ENCODE results near the gene ARHGAP4. TPM values are rescaled to one million over a fixed set of nuclear protein-coding genes. Genes with fewer than 3 reads are reported as not detected.

Gene ARHGAP4
- polyA plus RNA-seq, 4 donors, result 24.6 to 37.8 (median 27.8) TPM

- DNase-seq (ENCODE audit: low read depth in 4 of 4, low spot score in 3 of 4), result no peak
Observed at GRCh38 chrX:153964105-153964504, 38.0 kb upstream of the ARHGAP4 start.

GRCh38 chrX:153963546-153963945 is 37.5 kb upstream of the ARHGAP4 start:
- DNase-seq (ENCODE audit: low read depth in 4 of 4, low spot score in 3 of 4), result no peak

GRCh38 chrX:153961292-153961691 is 35.2 kb upstream of the ARHGAP4 start:
- no peak for DNase-seq (ENCODE audit: low read depth in 4 of 4, low spot score in 3 of 4)

- DNase-seq (ENCODE audit: low read depth in 4 of 4, low spot score in 3 of 4), result no peak
Observed at GRCh38 chrX:153960786-153961185, 34.7 kb upstream of the ARHGAP4 start.

- DNase-seq (ENCODE audit: low read depth in 4 of 4, low spot score in 3 of 4), result no peak
Observed at GRCh38 chrX:153960077-153960476, 34.0 kb upstream of the ARHGAP4 start.

- no peak for DNase-seq (ENCODE audit: low read depth in 4 of 4, low spot score in 3 of 4)
Observed at GRCh38 chrX:153959649-153960048, 33.6 kb upstream of the ARHGAP4 start.

GRCh38 chrX:153958605-153959004 is 32.5 kb upstream of the ARHGAP4 start:
- no peak for DNase-seq (ENCODE audit: low read depth in 4 of 4, low spot score in 3 of 4)

GRCh38 chrX:153957224-153957623 is 31.2 kb upstream of the ARHGAP4 start:
- DNase-seq (ENCODE audit: low read depth in 4 of 4, low spot score in 3 of 4), result no peak

- DNase-seq (ENCODE audit: low read depth in 4 of 4, low spot score in 3 of 4), result no peak
Observed at GRCh38 chrX:153956044-153956907, 30.2 kb upstream of the ARHGAP4 start.

- no peak for DNase-seq (ENCODE audit: low read depth in 4 of 4, low spot score in 3 of 4)
Observed at GRCh38 chrX:153955228-153955732, 29.2 kb upstream of the ARHGAP4 start.

GRCh38 chrX:153954558-153955227 is 28.6 kb upstream of the ARHGAP4 start:
- DNase-seq (ENCODE audit: low read depth in 4 of 4, low spot score in 3 of 4), result no peak

GRCh38 chrX:153953892-153954557 is 28.0 kb upstream of the ARHGAP4 start:
- DNase-seq (ENCODE audit: low read depth in 4 of 4, low spot score in 3 of 4), result no peak

GRCh38 chrX:153953342-153953830 is 27.3 kb upstream of the ARHGAP4 start:
- DNase-seq (ENCODE audit: low read depth in 4 of 4, low spot score in 3 of 4), result no peak

GRCh38 chrX:153952373-153953026 is 26.4 kb upstream of the ARHGAP4 start:
- no peak for DNase-seq (ENCODE audit: low read depth in 4 of 4, low spot score in 3 of 4)

GRCh38 chrX:153951683-153952372 is 25.8 kb upstream of the ARHGAP4 start:
- DNase-seq (ENCODE audit: low read depth in 4 of 4, low spot score in 3 of 4), result no peak

GRCh38 chrX:153950127-153950526 is 24.1 kb upstream of the ARHGAP4 start:
- no peak for DNase-seq (ENCODE audit: low read depth in 4 of 4, low spot score in 3 of 4)

GRCh38 chrX:153948847-153949805 is 23.1 kb upstream of the ARHGAP4 start:
- no peak for DNase-seq (ENCODE audit: low read depth in 4 of 4, low spot score in 3 of 4)

GRCh38 chrX:153948002-153948466 is 22.0 kb upstream of the ARHGAP4 start:
- no peak for DNase-seq (ENCODE audit: low read depth in 4 of 4, low spot score in 3 of 4)
